GM12878 (cell line): ENCODE data around the gene SLC23A2. TPM values are rescaled to one million over a fixed set of nuclear protein-coding genes. Genes with fewer than 3 reads are reported as not detected.

Experiments used
- CHD4 ChIP-seq: fragments of 200-600 bp; sonication (generic); IDR thresholded peaks from 2 replicates; pipeline ENCODE4 v1.6.1; 2016; ENCODE audit warnings: mild to moderate bottlenecking
- ETV6 ChIP-seq, 2 experiments: fragments of 450-650 bp in 1 of 2; IDR thresholded peaks in 1 of 2; conservative IDR thresholded peaks in 1 of 2; 2 replicates each; pipeline ENCODE4 v1.6.1; 2014; ENCODE audit warnings: antibody characterized with exemption in 1 of 2, borderline replicate concordance in 1 of 2, low read depth in 1 of 2, mild to moderate bottlenecking in 1 of 2, moderate library complexity in 1 of 2
- IKZF1 ChIP-seq: fragments of 450-650 bp; conservative IDR thresholded peaks from 2 replicates; pipeline ENCODE4 v1.6.1; 2017; ENCODE audit warnings: antibody characterized with exemption, mild to moderate bottlenecking
- IKZF2 ChIP-seq, 2 experiments: fragments of 450-650 bp; IDR thresholded peaks; 2 replicates each; pipeline ENCODE4 v1.6.1; 2017; ENCODE audit warnings: mild to moderate bottlenecking in 2 of 2, moderate library complexity in 2 of 2
- JUND ChIP-seq: IDR thresholded peaks from 2 replicates; pipeline ENCODE4 v1.6.1; 2012; ENCODE audit warnings: low read depth, mild to moderate bottlenecking, low read length, improper control_type of control experiment, moderate library complexity
- KLF5 ChIP-seq: fragments of 450-650 bp; IDR thresholded peaks from 2 replicates; pipeline ENCODE4 v1.6.1; 2014; ENCODE audit warnings: mild to moderate bottlenecking; ENCODE audit not compliant: partially characterized antibody
- MLLT1 ChIP-seq: fragments of 450-650 bp; IDR thresholded peaks from 2 replicates; pipeline ENCODE4 v1.6.1; 2016; ENCODE audit warnings: mild to moderate bottlenecking
- NFIC ChIP-seq: IDR thresholded peaks from 2 replicates; pipeline ENCODE4 v1.6.1; 2012; ENCODE audit warnings: low read depth, mild to moderate bottlenecking, inconsistent platforms, low read length, moderate library complexity
- RB1 ChIP-seq: fragments of 450-650 bp; formaldehyde crosslinking; IDR thresholded peaks from 2 replicates; pipeline ENCODE4 v1.6.1; 2017; ENCODE audit warnings: mild to moderate bottlenecking, borderline replicate concordance
- SP1 ChIP-seq: IDR thresholded peaks from one replicate; pipeline ENCODE4 v1.6.1; 2011; ENCODE audit warnings: low read depth, low read length
- SUPT20H ChIP-seq: IDR thresholded peaks from 2 replicates; pipeline ENCODE4 v1.6.1; 2011; ENCODE audit warnings: low read depth, mild to moderate bottlenecking, low read length, moderate library complexity, borderline replicate concordance; ENCODE audit not compliant: control insufficient read depth
- TAF1 ChIP-seq: IDR thresholded peaks from 2 replicates; pipeline ENCODE4 v1.6.1; 2011; ENCODE audit warnings: mild to moderate bottlenecking, low read depth, low read length, borderline replicate concordance
- TCF3 ChIP-seq: IDR thresholded peaks from 2 replicates; pipeline ENCODE4 v1.6.1; 2012; ENCODE audit warnings: low read depth, mild to moderate bottlenecking, low read length, borderline replicate concordance; ENCODE audit not compliant: insufficient read depth
- ZNF207 ChIP-seq: fragments of 450-650 bp; IDR thresholded peaks from 2 replicates; pipeline ENCODE4 v1.6.1; 2014; ENCODE audit warnings: antibody characterized with exemption, mild to moderate bottlenecking, borderline replicate concordance
- polyA plus RNA-seq, 11 experiments: library from polyadenylated mRNA; depleted of rRNA in 4 of 11; unstranded in 6 of 11; stranded (reverse) in 5 of 11; fragments of >200 nt; fragmentation: Nextera tagmentation in 4 of 11; fragmentation: Illumina TruSeq in 1 of 11; extraction: Ambion mirVana in 4 of 11; extraction: Trizol in 1 of 11; gene quantifications; 1 replicate in 1 of 11; 2 replicates in 10 of 11; pipeline versions ENCODE4 v1.2.1 to v1.2.3, GENCODE V29; 2011 to 2016; ENCODE audit warnings: inconsistent platforms in 2 of 11, missing spikeins in 2 of 11, low read depth in 1 of 11
- total RNA-seq, 4 experiments: library from RNA; depleted of rRNA in 3 of 4; stranded (reverse); fragments of >200 nt in 3 of 4; fragmentation: Illumina TruSeq in 1 of 4; extraction: Trizol in 1 of 4; gene quantifications; 2 replicates each; pipeline versions ENCODE4 v1.2.1 to v1.2.3, GENCODE V29; 2013 to 2021
- TF ChIP-seq, protein P1 (sequence below): IDR thresholded peaks from 2 replicates; pipeline ENCODE4 v1.6.1; 2012; ENCODE audit warnings: mild to moderate bottlenecking, low read depth, low read length

The SLC23A2 gene
- total and polyA plus RNA-seq, 10 of the 15 experiments (the other 5 are each of a cell fraction or from before 2014, with no cell fraction given): 4.4 to 56.1 (median 35.5) TPM

DNA sequence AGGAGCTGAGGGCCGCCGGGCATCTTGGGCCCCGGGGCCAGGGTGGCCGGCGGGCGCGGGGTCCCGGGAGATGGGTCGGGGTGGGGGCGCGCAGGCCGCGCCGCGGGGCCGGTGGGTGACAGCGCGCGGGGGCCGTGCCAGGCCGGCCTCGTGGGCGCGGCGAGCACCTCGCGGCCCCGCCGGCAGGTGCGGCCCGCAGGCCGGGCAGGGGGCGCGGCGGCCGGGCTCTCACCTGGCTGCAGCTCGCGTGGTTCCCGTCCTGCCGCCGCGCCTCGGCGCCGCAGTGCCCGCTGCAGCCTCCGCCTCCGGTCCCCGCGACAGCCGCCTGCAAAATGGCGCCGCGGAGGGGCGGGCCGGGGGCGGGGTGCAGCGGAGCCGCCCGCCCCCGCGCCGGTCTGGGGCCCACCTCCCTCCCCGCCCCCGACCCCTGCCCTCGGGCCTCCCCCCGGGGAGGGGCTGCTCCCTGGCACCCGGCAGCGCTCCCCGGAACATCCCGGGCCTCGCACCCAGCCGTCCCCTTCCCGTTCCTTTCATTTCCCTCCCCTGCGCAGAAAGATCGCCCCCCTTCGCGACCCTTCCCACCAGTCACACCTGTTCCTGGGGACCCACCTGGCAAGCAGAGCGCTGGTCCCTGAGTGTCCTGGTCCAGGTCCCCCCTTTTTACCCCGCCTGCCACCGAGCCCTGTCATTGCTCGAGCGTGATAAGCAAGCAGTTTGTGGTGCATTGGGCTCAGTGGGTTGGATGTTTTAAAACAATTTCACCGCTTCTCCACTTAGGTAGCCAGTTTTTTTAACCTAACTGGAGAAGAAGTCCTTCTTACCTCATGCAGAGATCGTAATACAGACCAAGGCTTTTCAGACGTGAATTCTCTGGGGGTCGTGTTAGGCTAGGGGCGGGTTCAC is at the start of gene SLC23A2 (continued):
- TF ChIP-seq SUPT20H: no peak
- 0 out of 2 replicates have a peak, but pooled peaks have one; percentile 3 for TF ChIP-seq TCF3
- TF ChIP-seq SP1: no peak
- TF ChIP-seq, protein P1, sequence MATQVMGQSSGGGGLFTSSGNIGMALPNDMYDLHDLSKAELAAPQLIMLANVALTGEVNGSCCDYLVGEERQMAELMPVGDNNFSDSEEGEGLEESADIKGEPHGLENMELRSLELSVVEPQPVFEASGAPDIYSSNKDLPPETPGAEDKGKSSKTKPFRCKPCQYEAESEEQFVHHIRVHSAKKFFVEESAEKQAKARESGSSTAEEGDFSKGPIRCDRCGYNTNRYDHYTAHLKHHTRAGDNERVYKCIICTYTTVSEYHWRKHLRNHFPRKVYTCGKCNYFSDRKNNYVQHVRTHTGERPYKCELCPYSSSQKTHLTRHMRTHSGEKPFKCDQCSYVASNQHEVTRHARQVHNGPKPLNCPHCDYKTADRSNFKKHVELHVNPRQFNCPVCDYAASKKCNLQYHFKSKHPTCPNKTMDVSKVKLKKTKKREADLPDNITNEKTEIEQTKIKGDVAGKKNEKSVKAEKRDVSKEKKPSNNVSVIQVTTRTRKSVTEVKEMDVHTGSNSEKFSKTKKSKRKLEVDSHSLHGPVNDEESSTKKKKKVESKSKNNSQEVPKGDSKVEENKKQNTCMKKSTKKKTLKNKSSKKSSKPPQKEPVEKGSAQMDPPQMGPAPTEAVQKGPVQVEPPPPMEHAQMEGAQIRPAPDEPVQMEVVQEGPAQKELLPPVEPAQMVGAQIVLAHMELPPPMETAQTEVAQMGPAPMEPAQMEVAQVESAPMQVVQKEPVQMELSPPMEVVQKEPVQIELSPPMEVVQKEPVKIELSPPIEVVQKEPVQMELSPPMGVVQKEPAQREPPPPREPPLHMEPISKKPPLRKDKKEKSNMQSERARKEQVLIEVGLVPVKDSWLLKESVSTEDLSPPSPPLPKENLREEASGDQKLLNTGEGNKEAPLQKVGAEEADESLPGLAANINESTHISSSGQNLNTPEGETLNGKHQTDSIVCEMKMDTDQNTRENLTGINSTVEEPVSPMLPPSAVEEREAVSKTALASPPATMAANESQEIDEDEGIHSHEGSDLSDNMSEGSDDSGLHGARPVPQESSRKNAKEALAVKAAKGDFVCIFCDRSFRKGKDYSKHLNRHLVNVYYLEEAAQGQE: no peak
- no peak for TF ChIP-seq ETV6 (conservative IDR thresholded peaks at IDR 0.05 in 1 of 2, IDR thresholded peaks at IDR 0.05 in 1 of 2; ENCODE audit: borderline replicate concordance in 1 of 2, low read depth in 1 of 2)
- TF ChIP-seq NFIC: no peak
- no peak for TF ChIP-seq ZNF207
- peak; percentile 68; the same call in 1 of the 2 replicates for TF ChIP-seq TAF1
- 0 out of 4 replicates have a peak, but pooled peaks of 1 of the 2 experiments have one; percentile 11 for TF ChIP-seq IKZF2 (IDR thresholded peaks at IDR 0.05)
- no peak for TF ChIP-seq RB1
- TF ChIP-seq JUND: no peak
- no peak for TF ChIP-seq KLF5
- TF ChIP-seq MLLT1: 0 out of 2 replicates have a peak, but pooled peaks have one; percentile 25
- no peak for TF ChIP-seq CHD4
- peak; percentile 45; the same call in 1 of the 2 replicates for TF ChIP-seq IKZF1
- TF ChIP-seq, all 136 proteins: peak for 10
